Measurements from ENCODE around the gene SMIM21.

Gene SMIM21

DNA sequence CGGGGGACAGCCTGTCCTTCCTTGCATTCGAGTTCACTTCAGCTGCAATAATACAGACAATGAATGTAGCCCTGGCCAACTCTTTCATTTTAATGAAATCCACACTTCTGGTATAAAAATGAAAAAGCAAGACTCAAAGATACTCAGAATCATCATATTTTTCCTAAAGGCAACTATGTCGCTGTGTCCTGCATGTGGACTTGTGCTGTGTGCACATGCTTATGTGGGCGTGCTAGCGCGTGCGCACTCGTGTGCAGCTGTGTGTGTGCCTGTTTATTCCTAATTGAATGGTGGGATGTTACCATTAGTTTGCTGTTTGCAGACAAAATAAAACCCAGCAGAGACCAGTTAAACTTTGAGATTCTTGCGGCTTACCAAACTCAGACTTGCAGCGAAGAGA, 49.6 kb downstream of the SMIM21 start:
- DNase-seq (ENCODE audit: low read depth in 2 of 2, low spot score in 1 of 2), result no peak

GRCh38 chr18:75377258-75377657, 50.2 kb downstream of the SMIM21 start:
- no peak for DNase-seq (ENCODE audit: low read depth in 2 of 2, low spot score in 1 of 2)

GRCh38 chr18:75376004-75376403, 51.5 kb downstream of the SMIM21 start:
- DNase-seq (ENCODE audit: low read depth in 2 of 2, low spot score in 1 of 2), result no peak

DNA sequence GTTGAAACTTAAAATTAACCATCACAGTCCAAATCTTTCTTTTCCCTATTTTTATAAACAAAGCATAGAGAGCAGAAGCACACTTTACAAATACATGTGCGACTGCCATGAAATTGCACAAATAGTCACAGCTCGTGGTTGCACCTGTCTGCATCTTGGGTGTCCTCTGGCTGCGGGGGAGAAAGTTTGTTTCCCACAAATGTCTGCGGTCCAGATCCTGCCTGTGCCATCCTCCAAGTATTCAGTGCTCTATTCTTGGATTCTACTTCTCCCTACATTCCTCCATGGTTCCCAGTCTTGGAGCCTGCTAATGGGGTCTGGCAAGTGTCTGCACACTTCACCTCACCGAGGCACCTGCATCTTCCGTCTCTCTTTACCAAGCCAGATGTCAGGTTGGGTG, 52.2 kb downstream of the SMIM21 start:
- no peak for DNase-seq (ENCODE audit: low read depth in 2 of 2, low spot score in 1 of 2)

DNA sequence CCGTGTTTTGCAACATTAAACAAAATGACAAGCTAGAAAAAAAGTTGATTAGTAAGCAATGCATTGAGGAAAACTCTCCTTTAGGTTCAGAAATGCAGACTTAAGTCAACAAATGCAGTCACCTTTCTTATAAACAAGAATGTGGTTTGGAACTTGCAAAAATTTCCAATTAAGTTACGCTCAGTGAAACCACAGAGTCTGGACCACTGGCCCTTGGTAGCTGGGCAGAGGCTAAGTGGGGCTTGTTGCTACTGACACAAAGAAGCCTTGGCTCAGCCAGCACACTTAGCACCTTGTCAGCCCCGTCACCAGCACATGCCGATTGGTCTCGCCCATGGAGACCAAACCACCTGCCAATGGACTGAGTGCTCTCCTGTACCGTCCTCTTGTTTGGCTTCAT, 53.0 kb downstream of the SMIM21 start:
- DNase-seq (ENCODE audit: low read depth in 2 of 2, low spot score in 1 of 2), result no peak

DNA sequence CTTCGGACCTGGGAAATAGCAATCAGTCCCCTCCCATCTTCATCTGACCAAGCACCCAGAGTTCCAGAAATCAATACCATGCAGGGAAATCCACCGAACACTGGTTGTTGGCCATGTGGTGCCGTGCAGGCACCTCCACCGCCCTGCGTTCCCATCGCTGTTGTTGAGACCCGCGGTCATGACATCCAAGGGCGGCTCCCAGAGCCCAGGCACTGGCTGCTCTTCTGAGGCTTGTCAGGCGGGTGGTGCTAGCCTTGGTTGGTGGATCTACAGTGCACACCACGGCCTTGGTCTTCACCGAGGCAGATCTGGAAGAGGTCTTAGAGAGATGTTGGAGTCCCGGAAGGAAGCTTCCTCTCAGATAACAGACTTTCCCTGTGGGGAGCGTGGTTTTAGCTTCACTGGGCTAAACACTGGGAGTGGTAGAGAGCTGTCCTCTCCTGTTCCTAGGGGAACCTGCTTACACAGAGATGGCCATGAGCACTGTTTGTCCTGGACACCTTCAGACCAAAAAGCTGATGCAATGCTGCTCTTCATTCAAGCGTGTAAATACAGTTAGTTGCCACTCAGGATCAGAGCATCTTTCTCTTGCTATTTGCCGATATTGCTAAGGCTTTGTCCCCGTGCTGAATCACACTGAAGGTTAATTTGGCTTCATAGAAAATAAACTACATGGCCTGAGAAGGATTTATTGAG, 58.3 kb downstream of the SMIM21 start:
- DNase-seq (ENCODE audit: low read depth in 2 of 2, low spot score in 1 of 2), result no peak

DNA sequence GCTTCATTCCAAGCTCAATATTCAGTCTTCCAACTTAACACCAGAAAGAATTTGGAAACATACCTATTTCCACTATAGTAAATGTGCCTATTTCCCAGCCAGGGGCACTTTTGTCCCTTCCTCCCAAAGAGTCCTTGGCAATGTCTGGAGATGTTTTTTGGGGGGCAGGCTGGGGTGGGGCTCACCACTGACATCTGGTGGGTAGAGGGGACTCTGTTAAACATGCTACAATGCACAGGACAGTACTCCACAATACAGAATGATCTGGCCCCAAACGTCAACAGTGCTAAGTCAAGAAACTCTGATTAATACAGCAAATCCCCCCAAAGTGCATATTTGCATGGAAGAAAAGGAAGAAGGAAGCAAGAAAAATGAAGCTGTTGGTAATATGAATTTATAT, 61.7 kb downstream of the SMIM21 start:
- DNase-seq (ENCODE audit: low read depth in 2 of 2, low spot score in 1 of 2), result no peak

DNA sequence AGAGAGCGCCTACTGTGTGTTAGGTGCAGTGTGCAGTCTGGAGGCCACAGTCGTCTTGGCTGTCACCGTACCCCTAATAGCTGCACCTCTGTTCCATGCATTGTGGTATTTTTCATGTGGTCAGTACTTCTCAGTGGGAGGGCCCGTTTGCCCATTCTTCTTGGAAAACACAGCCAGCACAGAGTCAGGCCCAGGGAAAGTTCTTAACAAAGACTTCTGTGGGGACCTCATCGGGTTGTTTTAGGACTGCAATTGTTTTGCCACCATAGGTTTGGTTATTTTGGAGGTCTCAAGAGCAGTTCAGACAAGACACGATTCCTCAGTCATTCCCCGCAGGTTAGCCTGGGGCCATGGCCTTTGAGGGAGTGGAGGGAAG, 62.3 kb downstream of the SMIM21 start:
- DNase-seq (ENCODE audit: low read depth in 2 of 2, low spot score in 1 of 2), result no peak

- no peak for DNase-seq (ENCODE audit: low read depth in 2 of 2, low spot score in 1 of 2)
These were observed 62.8 kb downstream of the SMIM21 start for GRCh38 chr18:75364512-75365253.

DNA sequence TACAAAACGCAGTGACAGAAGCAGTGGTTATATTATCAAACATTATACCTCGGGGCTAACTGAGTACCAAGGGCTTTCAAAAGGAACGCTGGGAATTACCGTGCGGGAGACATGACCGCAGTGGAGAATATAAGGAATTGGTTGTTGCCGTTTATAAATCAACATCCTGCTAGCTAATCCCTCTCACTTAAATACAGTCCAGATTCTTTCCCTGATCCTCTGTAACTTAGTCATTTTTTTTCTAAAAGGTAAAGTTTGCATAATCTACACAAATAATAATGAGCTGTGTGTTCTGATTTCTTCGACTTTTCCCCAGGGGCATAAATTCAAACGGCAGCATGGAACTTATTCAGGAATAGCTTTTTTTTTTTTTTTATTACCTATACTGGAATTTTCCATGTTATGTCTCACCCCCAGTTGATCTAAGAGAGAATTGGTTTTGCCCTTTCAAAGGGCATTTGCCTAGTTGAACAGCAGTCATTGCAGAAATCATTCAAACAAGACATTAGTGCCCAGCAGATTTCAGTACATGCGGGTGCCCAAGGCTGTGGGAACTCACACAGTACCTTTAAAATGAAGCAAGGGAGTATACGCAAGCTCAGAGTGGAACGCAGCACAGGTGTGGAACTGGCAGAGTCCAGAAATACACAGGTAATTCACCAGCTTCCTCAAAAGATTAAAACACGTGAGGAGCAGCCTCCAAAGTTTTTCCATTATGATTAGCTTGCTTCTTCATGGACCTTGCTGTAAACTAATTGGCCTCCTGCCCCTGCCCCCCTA, 63.9 kb downstream of the SMIM21 start:
- no peak for DNase-seq (ENCODE audit: low read depth in 2 of 2, low spot score in 1 of 2)

DNA sequence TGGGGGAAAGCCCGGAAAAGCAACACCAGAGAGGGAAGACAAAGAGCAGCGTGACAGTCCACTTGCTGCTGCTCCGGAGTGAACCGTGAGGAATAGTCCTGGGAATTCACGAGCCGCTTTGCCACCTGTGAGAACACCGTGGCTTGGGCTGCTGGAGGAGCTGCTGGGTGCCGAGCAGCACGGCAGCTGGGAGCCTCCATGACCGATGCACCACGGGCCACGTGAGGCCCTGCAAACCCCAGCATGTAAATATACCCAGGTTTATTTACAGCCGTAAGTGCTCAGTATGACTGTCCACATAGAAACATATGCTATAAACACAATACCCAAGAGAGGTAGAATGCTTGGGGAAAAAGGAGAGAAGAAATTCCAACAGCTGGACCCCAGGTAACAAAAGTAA, 65.1 kb downstream of the SMIM21 start:
- DNase-seq (ENCODE audit: low read depth in 2 of 2, low spot score in 1 of 2), result no peak

- no peak for DNase-seq (ENCODE audit: low read depth in 2 of 2, low spot score in 1 of 2)
These were observed 66.6 kb downstream of the SMIM21 start for GRCh38 chr18:75360941-75361340.

DNA sequence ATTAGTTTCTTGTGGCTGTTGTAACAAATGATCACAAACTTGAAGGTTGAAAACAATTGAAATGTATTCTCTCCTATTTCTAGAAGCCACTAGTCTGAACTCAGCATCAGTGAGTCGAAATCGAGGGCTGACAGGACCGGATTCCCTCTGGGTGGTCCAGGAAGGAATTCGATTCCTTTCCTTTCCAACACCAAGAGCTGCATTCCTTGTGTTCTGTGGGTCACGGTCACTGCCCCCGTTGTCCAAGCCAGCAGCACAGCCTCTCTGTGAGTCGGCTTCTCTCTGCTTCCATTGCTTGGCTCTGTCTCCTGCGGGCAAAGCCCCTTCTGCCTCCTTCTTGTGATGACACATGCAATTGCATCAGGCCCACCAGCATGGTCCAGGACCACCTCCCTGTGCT, 67.3 kb downstream of the SMIM21 start:
- no peak for DNase-seq (ENCODE audit: low read depth in 2 of 2, low spot score in 1 of 2)

Data from stimulated activated CD8-positive, alpha-beta memory T cell treated with anti-CD3 and anti-CD28 coated beads, Interleukin-4, amount 100 ng/mL, for 1 hour (primary cell).